B cell (primary cell): ENCODE results near the gene MACROH2A1.

Source experiments
- CTCF ChIP-seq: fragments of 200-600 bp; IDR thresholded peaks from one replicate; pipeline ENCODE4 v1.8.0; 2022; ENCODE audit warnings: antibody characterized with exemption, mild to moderate bottlenecking
- EZH2 ChIP-seq: IDR thresholded peaks from 2 replicates; pipeline ENCODE4 v1.6.1; 2012; ENCODE audit warnings: borderline replicate concordance, low read depth, mild to moderate bottlenecking, moderate library complexity, low read length; ENCODE audit not compliant: insufficient read depth, poor library complexity, severe bottlenecking

GRCh38 chr5:135306557-135306956 lies 92.5 kb downstream of the MACROH2A1 start:
- TF ChIP-seq EZH2 (no peak), CTCF (no peak)
